Stimulated activated naive CD4-positive, alpha-beta T cell treated with Interleukin-2 at 50 U/mL for 16 hours (primary cell): ENCODE results near the gene FARP1.

Source experiments
- DNase-seq: peaks from one replicate; lab custom pipeline; 2025; lab: John Stamatoyannopoulos, UW

Gene FARP1

GRCh38 chr13:98280176-98280510 is 137.2 kb downstream of the FARP1 start:
- DNase-seq, result no peak

GRCh38 chr13:98284679-98285078 is 141.8 kb downstream of the FARP1 start:
- no peak for DNase-seq

- no peak for DNase-seq
These were observed 142.4 kb downstream of the FARP1 start for GRCh38 chr13:98285317-98285716.

GRCh38 chr13:98285852-98286594 is 143.1 kb downstream of the FARP1 start:
- no peak for DNase-seq

- DNase-seq, result no peak
These were observed 143.9 kb downstream of the FARP1 start for GRCh38 chr13:98286799-98287198.

- DNase-seq, result no peak
These were observed 145.3 kb downstream of the FARP1 start for GRCh38 chr13:98288211-98288610.

GRCh38 chr13:98289339-98289945 is 146.5 kb downstream of the FARP1 start:
- DNase-seq, result no peak

GRCh38 chr13:98290261-98290660 is 147.4 kb downstream of the FARP1 start:
- DNase-seq, result no peak

GRCh38 chr13:98291658-98292057 is 148.8 kb downstream of the FARP1 start:
- DNase-seq, result no peak

- DNase-seq, result no peak
These were observed 150.2 kb downstream of the FARP1 start for GRCh38 chr13:98293103-98293502.

GRCh38 chr13:98293570-98294142 is 150.8 kb downstream of the FARP1 start:
- DNase-seq, result no peak

- no peak for DNase-seq
These were observed 152.5 kb downstream of the FARP1 start for GRCh38 chr13:98295371-98295770.

GRCh38 chr13:98297051-98297450 is 154.2 kb downstream of the FARP1 start:
- no peak for DNase-seq

- no peak for DNase-seq
These were observed 154.9 kb downstream of the FARP1 start for GRCh38 chr13:98297745-98298144.

GRCh38 chr13:98298599-98298998 is 155.7 kb downstream of the FARP1 start:
- no peak for DNase-seq

- DNase-seq, result no peak
These were observed 156.5 kb downstream of the FARP1 start for GRCh38 chr13:98299235-98299965.

GRCh38 chr13:98299966-98300350 is 157.1 kb downstream of the FARP1 start:
- no peak for DNase-seq

GRCh38 chr13:98300956-98301641 is 158.2 kb downstream of the FARP1 start:
- DNase-seq, result no peak

GRCh38 chr13:98301721-98302120 is 158.8 kb downstream of the FARP1 start:
- no peak for DNase-seq

GRCh38 chr13:98303858-98304257 is 161.0 kb downstream of the FARP1 start:
- no peak for DNase-seq

- DNase-seq, result no peak
These were observed 162.8 kb downstream of the FARP1 start for GRCh38 chr13:98305670-98306069.

GRCh38 chr13:98307463-98308085 is 164.7 kb downstream of the FARP1 start:
- DNase-seq, result no peak
